ENCODE measurements around the gene TLR6.

Gene TLR6

DNA sequence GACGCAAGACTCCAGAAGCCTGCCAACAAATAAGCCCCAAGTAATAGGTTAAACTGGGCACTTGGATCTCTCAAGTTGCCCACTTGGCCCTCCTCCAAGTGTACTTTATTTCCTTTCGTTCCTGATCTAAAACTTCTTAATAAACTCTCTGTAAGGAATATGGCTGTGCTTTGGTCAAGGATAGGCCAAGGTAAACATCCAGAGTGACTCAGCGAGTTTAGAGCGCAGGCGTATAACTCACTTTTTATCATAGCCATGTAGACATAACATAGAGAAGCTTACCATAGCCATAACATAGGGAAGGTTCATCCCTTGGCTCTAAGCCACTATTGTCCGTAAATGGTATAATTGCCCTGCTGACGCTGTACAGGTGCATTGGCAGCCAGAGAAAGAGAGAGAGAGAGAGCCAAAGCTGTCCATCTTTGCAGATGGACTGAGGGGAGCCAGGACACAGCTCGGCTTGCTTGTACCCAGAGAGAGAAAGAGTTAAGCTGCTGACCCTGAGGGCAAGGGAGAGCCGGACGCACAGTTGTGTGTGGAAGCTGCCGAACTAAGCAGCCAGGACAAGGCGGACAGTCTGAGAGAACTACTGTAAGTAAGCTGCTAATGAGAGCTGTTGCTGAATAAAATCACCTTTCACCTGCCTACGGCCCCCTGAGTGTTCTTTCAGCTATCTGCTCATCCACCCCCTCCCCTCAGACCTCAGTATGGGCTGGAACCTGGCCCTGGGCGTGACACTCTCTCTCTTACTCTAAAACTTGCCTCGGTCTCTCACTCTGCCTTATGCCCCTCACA is 53.9 kb downstream of the TLR6 start:
- TF ChIP-seq ZNF8 (CRISPR knock-in tag; IDR thresholded peaks at IDR 0.05) (no peak), GLIS3 (CRISPR knock-in tag; IDR thresholded peaks at IDR 0.05) (no peak), PPARA (CRISPR knock-in tag; IDR thresholded peaks at IDR 0.05; ENCODE audit: borderline replicate concordance) (no peak), ISL1 (CRISPR knock-in tag; IDR thresholded peaks at IDR 0.05) (no peak), ZNF70 (CRISPR knock-in tag; IDR thresholded peaks at IDR 0.05) (no peak), POU6F1 (CRISPR knock-in tag; IDR thresholded peaks at IDR 0.05; ENCODE audit: borderline replicate concordance, low read depth) (no peak), RARB (CRISPR knock-in tag; IDR thresholded peaks at IDR 0.05) (no peak), ZNF565 (CRISPR knock-in tag; conservative IDR thresholded peaks at IDR 0.05; ENCODE audit: low read depth) (no peak)
- TF ChIP-seq, protein P1, sequence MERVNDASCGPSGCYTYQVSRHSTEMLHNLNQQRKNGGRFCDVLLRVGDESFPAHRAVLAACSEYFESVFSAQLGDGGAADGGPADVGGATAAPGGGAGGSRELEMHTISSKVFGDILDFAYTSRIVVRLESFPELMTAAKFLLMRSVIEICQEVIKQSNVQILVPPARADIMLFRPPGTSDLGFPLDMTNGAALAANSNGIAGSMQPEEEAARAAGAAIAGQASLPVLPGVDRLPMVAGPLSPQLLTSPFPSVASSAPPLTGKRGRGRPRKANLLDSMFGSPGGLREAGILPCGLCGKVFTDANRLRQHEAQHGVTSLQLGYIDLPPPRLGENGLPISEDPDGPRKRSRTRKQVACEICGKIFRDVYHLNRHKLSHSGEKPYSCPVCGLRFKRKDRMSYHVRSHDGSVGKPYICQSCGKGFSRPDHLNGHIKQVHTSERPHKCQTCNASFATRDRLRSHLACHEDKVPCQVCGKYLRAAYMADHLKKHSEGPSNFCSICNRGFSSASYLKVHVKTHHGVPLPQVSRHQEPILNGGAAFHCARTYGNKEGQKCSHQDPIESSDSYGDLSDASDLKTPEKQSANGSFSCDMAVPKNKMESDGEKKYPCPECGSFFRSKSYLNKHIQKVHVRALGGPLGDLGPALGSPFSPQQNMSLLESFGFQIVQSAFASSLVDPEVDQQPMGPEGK (CRISPR knock-in tag; IDR thresholded peaks at IDR 0.05; ENCODE audit: borderline replicate concordance), result no peak
- TF ChIP-seq, protein P2, sequence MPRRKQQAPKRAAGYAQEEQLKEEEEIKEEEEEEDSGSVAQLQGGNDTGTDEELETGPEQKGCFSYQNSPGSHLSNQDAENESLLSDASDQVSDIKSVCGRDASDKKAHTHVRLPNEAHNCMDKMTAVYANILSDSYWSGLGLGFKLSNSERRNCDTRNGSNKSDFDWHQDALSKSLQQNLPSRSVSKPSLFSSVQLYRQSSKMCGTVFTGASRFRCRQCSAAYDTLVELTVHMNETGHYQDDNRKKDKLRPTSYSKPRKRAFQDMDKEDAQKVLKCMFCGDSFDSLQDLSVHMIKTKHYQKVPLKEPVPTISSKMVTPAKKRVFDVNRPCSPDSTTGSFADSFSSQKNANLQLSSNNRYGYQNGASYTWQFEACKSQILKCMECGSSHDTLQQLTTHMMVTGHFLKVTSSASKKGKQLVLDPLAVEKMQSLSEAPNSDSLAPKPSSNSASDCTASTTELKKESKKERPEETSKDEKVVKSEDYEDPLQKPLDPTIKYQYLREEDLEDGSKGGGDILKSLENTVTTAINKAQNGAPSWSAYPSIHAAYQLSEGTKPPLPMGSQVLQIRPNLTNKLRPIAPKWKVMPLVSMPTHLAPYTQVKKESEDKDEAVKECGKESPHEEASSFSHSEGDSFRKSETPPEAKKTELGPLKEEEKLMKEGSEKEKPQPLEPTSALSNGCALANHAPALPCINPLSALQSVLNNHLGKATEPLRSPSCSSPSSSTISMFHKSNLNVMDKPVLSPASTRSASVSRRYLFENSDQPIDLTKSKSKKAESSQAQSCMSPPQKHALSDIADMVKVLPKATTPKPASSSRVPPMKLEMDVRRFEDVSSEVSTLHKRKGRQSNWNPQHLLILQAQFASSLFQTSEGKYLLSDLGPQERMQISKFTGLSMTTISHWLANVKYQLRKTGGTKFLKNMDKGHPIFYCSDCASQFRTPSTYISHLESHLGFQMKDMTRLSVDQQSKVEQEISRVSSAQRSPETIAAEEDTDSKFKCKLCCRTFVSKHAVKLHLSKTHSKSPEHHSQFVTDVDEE (CRISPR knock-in tag; IDR thresholded peaks at IDR 0.05), result no peak
- ATAC-seq, result no peak

DNA sequence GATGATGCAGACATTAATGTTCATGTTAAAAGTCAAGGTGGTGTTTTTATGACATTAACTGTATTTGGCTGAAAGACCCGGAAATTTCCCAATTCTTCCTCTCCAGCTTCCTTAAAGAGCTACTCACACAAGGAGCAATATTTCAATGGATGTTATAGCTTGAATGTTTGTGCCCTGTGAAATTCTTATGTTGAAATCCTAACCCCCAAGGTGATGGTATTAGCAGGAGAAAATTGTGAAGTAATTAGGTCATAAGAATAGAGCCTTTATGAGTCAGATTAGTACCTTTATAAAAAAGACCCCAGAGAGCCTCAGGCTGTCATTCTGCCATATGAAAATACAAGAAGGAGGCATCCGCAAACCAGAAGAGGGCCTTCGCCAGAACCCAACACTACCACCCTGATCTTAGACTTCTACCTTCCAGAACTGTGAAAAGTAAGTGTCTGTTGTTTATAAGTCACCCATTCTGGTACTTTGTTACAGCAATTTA is 55.6 kb downstream of the TLR6 start:
- no peak for ATAC-seq

GRCh38 chr4:38800366-38800765 is 56.3 kb downstream of the TLR6 start:
- TF ChIP-seq TCF4 (CRISPR knock-in tag; IDR thresholded peaks at IDR 0.05; ENCODE audit: borderline replicate concordance) (no peak), ZNF8 (CRISPR knock-in tag; IDR thresholded peaks at IDR 0.05) (no peak), ZNF565 (CRISPR knock-in tag; conservative IDR thresholded peaks at IDR 0.05; ENCODE audit: low read depth) (no peak), RARB (CRISPR knock-in tag; IDR thresholded peaks at IDR 0.05) (no peak), SNAI2 (CRISPR knock-in tag; IDR thresholded peaks at IDR 0.05) (no peak), POU6F1 (CRISPR knock-in tag; IDR thresholded peaks at IDR 0.05; ENCODE audit: borderline replicate concordance, low read depth) (no peak), ZNF70 (CRISPR knock-in tag; IDR thresholded peaks at IDR 0.05) (no peak)
- no peak for ATAC-seq

More for the DNA sequence above, 55.6 kb downstream of the TLR6 start:
- TF ChIP-seq PPARA (CRISPR knock-in tag; IDR thresholded peaks at IDR 0.05; ENCODE audit: borderline replicate concordance), result no peak
- TF ChIP-seq TCF4 (CRISPR knock-in tag; IDR thresholded peaks at IDR 0.05; ENCODE audit: borderline replicate concordance), result no peak
- TF ChIP-seq OSR1 (CRISPR knock-in tag; IDR thresholded peaks at IDR 0.05), result no peak
- TF ChIP-seq RARB (CRISPR knock-in tag; IDR thresholded peaks at IDR 0.05), result no peak
- TF ChIP-seq ZFP3 (CRISPR knock-in tag; IDR thresholded peaks at IDR 0.05), result no peak
- TF ChIP-seq ARNTL (CRISPR knock-in tag; IDR thresholded peaks at IDR 0.05; ENCODE audit: borderline replicate concordance, low read depth), result no peak
- TF ChIP-seq BACH2 (CRISPR knock-in tag; IDR thresholded peaks at IDR 0.05; ENCODE audit: borderline replicate concordance), result no peak
- TF ChIP-seq, protein P1 (CRISPR knock-in tag; IDR thresholded peaks at IDR 0.05; ENCODE audit: borderline replicate concordance), result no peak
- TF ChIP-seq ZNF565 (CRISPR knock-in tag; conservative IDR thresholded peaks at IDR 0.05; ENCODE audit: low read depth), result no peak
- TF ChIP-seq, protein P3, sequence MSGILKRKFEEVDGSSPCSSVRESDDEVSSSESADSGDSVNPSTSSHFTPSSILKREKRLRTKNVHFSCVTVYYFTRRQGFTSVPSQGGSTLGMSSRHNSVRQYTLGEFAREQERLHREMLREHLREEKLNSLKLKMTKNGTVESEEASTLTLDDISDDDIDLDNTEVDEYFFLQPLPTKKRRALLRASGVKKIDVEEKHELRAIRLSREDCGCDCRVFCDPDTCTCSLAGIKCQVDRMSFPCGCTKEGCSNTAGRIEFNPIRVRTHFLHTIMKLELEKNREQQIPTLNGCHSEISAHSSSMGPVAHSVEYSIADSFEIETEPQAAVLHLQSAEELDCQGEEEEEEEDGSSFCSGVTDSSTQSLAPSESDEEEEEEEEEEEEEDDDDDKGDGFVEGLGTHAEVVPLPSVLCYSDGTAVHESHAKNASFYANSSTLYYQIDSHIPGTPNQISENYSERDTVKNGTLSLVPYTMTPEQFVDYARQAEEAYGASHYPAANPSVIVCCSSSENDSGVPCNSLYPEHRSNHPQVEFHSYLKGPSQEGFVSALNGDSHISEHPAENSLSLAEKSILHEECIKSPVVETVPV (CRISPR knock-in tag; IDR thresholded peaks at IDR 0.05), result no peak
- TF ChIP-seq SNAI2 (CRISPR knock-in tag; IDR thresholded peaks at IDR 0.05), result no peak

All from SK-N-SH treated with all-trans-retinoic acid at 6 μM for 48 hours (cell line).